NCI-H345 (cell line): ENCODE results near the gene HIC2.
"Not testable (repeated sequence)": the region's sequence is repeated elsewhere in the genome, so short reads cannot be mapped to it uniquely, and the experiment has no call there.

Source experiments
- DNase-seq: peaks from one replicate; lab custom pipeline; 2025; lab: John Stamatoyannopoulos, UW

Gene HIC2

DNA sequence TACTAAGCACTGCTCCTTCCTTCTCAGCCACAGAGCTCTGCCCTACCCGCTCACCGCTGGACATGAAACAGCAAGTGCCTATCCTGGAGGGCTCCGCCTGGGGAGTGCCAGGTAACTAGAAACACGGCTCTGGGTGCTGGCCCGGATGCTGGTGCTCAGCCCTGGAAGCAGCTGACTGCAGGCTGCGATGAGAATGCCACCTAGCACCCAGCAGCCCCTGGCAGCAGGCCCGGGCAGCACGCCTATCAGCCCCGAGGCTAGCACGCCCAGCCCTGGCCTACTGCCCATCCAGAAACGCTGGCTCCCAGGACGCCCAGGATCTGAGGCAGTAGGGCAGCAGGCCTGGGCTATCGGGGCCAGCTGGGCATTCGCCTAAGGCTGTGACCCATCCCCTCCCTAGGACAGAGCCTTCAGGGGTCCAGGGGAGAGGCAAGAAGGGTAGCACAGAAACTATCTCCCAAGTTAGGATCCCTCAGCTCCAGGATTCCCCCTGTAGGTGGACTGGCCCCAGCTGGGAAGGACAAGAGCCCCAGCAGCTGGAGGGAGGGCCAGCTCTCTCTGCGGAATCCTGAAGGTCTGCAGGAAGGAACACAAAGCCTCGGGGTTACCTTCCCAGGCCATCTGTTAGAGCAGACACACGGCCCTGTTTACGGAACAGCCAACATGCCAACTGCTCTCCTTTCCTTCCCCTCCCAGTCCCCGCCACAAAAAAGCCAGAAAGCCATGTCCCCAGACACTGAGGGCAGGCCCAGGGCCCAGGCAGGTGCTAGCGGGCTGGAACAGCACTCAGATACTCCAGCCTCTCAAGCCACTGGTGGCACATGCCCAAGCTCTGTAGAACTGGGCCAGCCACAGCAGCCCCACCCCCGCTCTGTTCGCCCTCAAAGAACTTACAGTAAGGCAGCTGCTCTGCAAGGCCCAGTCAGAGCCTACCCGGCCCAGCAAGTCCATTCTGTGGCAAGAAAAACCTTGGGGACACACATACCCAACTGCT is 76.9 kb downstream of the HIC2 start:
- DNase-seq: not testable (repeated sequence)

DNA sequence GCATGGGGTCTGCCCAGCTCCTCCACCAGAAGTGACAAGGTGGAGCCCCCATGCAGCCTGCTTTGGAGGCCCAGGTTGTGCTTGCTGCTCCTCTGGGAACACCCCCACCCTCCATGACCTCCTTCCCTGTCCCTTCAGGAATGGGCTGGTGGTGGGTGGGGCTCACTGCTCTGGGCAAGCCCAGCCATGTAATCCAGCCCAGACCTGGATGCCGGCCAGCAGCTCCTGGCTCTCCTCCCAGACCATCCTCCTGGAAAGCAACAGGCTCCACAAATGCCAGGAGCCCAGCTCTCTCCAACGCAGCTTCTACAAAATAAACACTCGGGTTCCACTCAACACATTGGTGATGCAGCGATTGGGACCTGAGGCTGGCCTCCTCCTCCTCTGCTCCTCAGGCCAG is 80.8 kb downstream of the HIC2 start:
- DNase-seq: not testable (repeated sequence)

DNA sequence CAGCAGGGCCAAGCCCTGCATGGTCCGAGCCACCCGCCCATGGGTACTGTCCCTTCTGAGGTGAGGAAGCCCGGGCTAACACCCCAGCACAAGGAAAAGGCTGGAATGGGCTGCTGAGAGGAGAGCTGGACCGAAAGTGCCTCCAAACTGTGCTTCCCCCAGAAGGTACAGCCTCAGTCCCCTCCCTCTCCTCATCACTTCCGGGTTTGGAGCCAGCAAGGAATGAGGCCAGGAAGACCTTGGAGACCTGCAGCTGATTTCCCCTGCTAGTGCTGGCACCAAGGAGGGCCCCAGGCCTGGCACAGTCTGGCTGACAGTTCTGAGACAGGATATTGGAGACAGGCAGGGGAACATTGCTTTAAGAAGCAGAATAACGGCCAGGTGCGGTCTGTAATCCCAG is 81.3 kb downstream of the HIC2 start:
- DNase-seq: not testable (repeated sequence)

DNA sequence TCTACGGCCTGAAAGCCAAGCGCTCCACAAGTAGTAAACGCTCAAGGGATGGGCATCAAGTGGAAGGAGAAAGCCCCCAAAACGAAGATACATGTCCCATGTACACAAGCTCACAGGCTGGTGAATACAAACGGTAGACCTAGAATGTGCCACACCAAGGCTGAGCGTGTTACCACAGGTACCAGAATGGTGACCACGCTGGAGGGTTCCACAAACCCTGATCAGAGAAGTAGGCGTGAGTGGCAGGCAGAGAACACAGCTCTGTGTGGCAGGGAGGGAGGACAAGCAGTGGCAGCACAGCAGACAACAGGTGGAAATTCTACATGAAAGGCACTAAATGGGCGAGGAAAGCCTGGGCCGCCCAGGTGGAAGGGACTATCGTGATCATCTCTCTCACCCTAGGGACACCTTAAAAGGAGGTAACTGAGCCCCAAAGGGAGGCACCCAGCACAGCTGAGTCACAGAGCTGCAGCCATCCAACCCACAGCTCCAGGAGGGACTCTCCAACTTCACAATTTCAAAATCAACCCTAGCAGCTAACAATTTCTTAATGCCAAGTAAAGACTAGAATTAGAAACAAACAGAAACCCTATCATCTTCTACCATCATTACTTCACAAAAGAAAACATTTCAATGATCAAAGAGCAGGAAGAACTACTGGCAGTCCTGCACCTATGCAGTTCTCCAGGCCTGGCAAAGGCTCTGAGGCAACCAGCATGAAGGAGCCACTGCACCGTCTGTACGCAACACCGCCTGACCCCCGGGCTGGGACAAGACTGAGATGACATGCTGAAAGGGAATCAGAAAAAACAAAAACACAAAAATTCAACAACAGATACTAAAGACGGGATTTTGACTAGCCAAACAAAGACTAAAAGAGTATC is 82.7 kb downstream of the HIC2 start:
- DNase-seq: not testable (repeated sequence)
